H9 (cell line): ENCODE results near the gene RNF186. TPM values are rescaled to one million over a fixed set of nuclear protein-coding genes. Genes with fewer than 3 reads are reported as not detected.

Experiments
- DNase-seq: peaks from one replicate; pipeline ENCODE4 v3.0.0-alpha.2; 2017
- H2AFZ ChIP-seq: one replicate; pipeline ENCODE4 v1.6.1; 2013; ENCODE audit warnings: mild to moderate bottlenecking, low read length, control low read depth, moderate library complexity
- H2AK5ac ChIP-seq: 2 replicates; pipeline ENCODE4 v1.6.1; 2013; ENCODE audit warnings: low read length, control low read depth, mixed read lengths; ENCODE audit not compliant: insufficient read length
- H2BK120ac ChIP-seq: one replicate; pipeline ENCODE4 v1.6.1; 2013; ENCODE audit warnings: low read depth, mild to moderate bottlenecking, low read length, control low read depth, inconsistent platforms; ENCODE audit not compliant: poor library complexity, severe bottlenecking
- H2BK12ac ChIP-seq: 2 replicates; pipeline ENCODE4 v1.6.1; 2013; ENCODE audit warnings: low read length, control low read depth, mixed read lengths, low read depth; ENCODE audit not compliant: insufficient read length
- H2BK15ac ChIP-seq: 2 replicates; pipeline ENCODE4 v1.6.1; 2013; ENCODE audit warnings: low read depth, low read length, control low read depth
- H2BK20ac ChIP-seq: one replicate; pipeline ENCODE4 v1.6.1; 2013; ENCODE audit warnings: low read depth, mild to moderate bottlenecking, low read length, control low read depth, inconsistent platforms; ENCODE audit not compliant: poor library complexity, severe bottlenecking
- H2BK5ac ChIP-seq: 2 replicates; pipeline ENCODE4 v1.6.1; 2013; ENCODE audit warnings: low read length, control low read depth, mixed read lengths; ENCODE audit not compliant: insufficient read length
- H3K14ac ChIP-seq: 2 replicates; pipeline ENCODE4 v1.6.1; 2013; ENCODE audit warnings: low read length, control low read depth; ENCODE audit not compliant: insufficient read depth
- H3K18ac ChIP-seq: 2 replicates; pipeline ENCODE4 v1.6.1; 2013; ENCODE audit warnings: low read depth, mild to moderate bottlenecking, mixed read lengths, low read length, control low read depth; ENCODE audit not compliant: insufficient read length
- H3K23ac ChIP-seq: 2 replicates; pipeline ENCODE4 v1.6.1; 2013; ENCODE audit warnings: low read length, control low read depth, mixed read lengths, low read depth; ENCODE audit not compliant: insufficient read length
- H3K23me2 ChIP-seq: 2 replicates; pipeline ENCODE4 v1.6.1; 2013; ENCODE audit warnings: low read depth, mild to moderate bottlenecking, mixed read lengths, low read length, control low read depth; ENCODE audit not compliant: insufficient read length, poor library complexity, severe bottlenecking
- H3K27ac ChIP-seq: 2 replicates; pipeline ENCODE4 v1.5.1; 2013; ENCODE audit warnings: low read length, control low read depth, mixed read lengths, low read depth; ENCODE audit not compliant: insufficient read length
- H3K27me3 ChIP-seq: 2 replicates; pipeline ENCODE4 v1.6.1; 2013; ENCODE audit warnings: low read length, control low read depth, inconsistent platforms; ENCODE audit not compliant: insufficient read depth
- H3K4ac ChIP-seq: 2 replicates; pipeline ENCODE4 v1.6.1; 2013; ENCODE audit warnings: low read depth, mild to moderate bottlenecking, control low read depth, inconsistent platforms, low read length, moderate library complexity
- H3K4me1 ChIP-seq: 2 replicates; pipeline ENCODE4 v1.6.1; 2013; ENCODE audit warnings: low read length, control low read depth, inconsistent platforms; ENCODE audit not compliant: insufficient read depth
- H3K4me2 ChIP-seq: 2 replicates; pipeline ENCODE4 v1.6.1; 2013; ENCODE audit warnings: low read length, control low read depth, mixed read lengths; ENCODE audit not compliant: insufficient read length, insufficient read depth
- H3K56ac ChIP-seq: 2 replicates; pipeline ENCODE4 v1.6.1; 2013; ENCODE audit warnings: low read depth, mild to moderate bottlenecking, mixed read lengths, low read length, control low read depth; ENCODE audit not compliant: insufficient read length
- H3K79me1 ChIP-seq: 2 replicates; pipeline ENCODE4 v1.6.1; 2013; ENCODE audit warnings: low read depth, mild to moderate bottlenecking, moderate library complexity, low read length, control low read depth, inconsistent platforms; ENCODE audit not compliant: insufficient read depth, poor library complexity, severe bottlenecking
- H3K79me2 ChIP-seq: 2 replicates; pipeline ENCODE4 v1.6.1; 2013; ENCODE audit warnings: low read length, control low read depth, inconsistent platforms; ENCODE audit not compliant: insufficient read depth
- H3K9ac ChIP-seq: 2 replicates; pipeline ENCODE4 v1.6.1; 2013; ENCODE audit warnings: low read length, control low read depth, mixed read lengths; ENCODE audit not compliant: insufficient read length; ENCODE audit errors: extremely low read depth
- H3K9me3 ChIP-seq: one replicate; pipeline ENCODE4 v1.6.1; 2013; ENCODE audit warnings: low read depth, low read length, inconsistent platforms; ENCODE audit not compliant: control insufficient read depth
- H3T11ph ChIP-seq: one replicate; pipeline ENCODE4 v1.6.1; 2013; ENCODE audit warnings: mild to moderate bottlenecking, low read length, control low read depth, inconsistent platforms
- H4K20me1 ChIP-seq: one replicate; pipeline ENCODE4 v1.6.1; 2013; ENCODE audit not compliant: control insufficient read depth, insufficient read length, insufficient read depth
- H4K5ac ChIP-seq: 2 replicates; pipeline ENCODE4 v1.6.1; 2013; ENCODE audit warnings: low read depth, mild to moderate bottlenecking, mixed read lengths, low read length, control low read depth; ENCODE audit not compliant: insufficient read length
- H4K8ac ChIP-seq: replicated peaks from 2 replicates; pipeline ENCODE4 v1.6.1; 2013; ENCODE audit warnings: low read length, control low read depth, mixed read lengths, low read depth; ENCODE audit not compliant: insufficient read length
- H4K91ac ChIP-seq: 2 replicates; pipeline ENCODE4 v1.6.1; 2013; ENCODE audit warnings: low read depth, mild to moderate bottlenecking, moderate library complexity, mixed read lengths, low read length, control low read depth; ENCODE audit not compliant: insufficient read length
- H3K27ac Mint-ChIP-seq, 3 experiments: 2 replicates in 2 of 3; 3 replicates in 1 of 3; pipeline ENCODE4 v1.8.0; 2020 to 2021; ENCODE audit warnings: mixed read lengths in 3 of 3, mild to moderate bottlenecking in 1 of 3, moderate library complexity in 1 of 3
- H3K27me3 Mint-ChIP-seq: 2 replicates; pipeline ENCODE4 v1.8.0; 2021; ENCODE audit warnings: low read depth, mild to moderate bottlenecking, moderate library complexity, mixed read lengths
- H3K36me3 Mint-ChIP-seq, 3 experiments: 2 replicates in 2 of 3; 3 replicates in 1 of 3; pipeline ENCODE4 v1.8.0; 2020 to 2021; ENCODE audit warnings: low read depth in 3 of 3, mixed read lengths in 3 of 3; ENCODE audit not compliant: insufficient read depth in 1 of 3
- H3K4me1 Mint-ChIP-seq, 2 experiments: 2 replicates each; pipeline ENCODE4 v1.8.0; 2020; ENCODE audit warnings: mixed read lengths in 2 of 2
- H3K4me3 Mint-ChIP-seq, 2 experiments: 2 replicates in 1 of 2; 3 replicates in 1 of 2; pipeline ENCODE4 v1.8.0; 2020 to 2021; ENCODE audit warnings: mild to moderate bottlenecking in 2 of 2, mixed read lengths in 2 of 2, moderate library complexity in 1 of 2
- H3K9me3 Mint-ChIP-seq, 2 experiments: 2 replicates in 1 of 2; 3 replicates in 1 of 2; pipeline ENCODE4 v1.8.0; 2020; ENCODE audit warnings: mild to moderate bottlenecking in 2 of 2, mixed read lengths in 2 of 2, moderate library complexity in 1 of 2
- WGBS: extraction: QIAGEN DNeasy Blood & Tissue Kit; methylation state at CpG from one replicate; pipeline ENCODE4 v1.1.7; 2013; ENCODE audit warnings: missing lambda C conversion rate, low lambda C conversion rate, mixed read lengths; ENCODE audit not compliant: insufficient read length; ENCODE audit errors: extremely low coverage; 5-methylcytosine and 5-hydroxymethylcytosine counted together
- total RNA-seq: library from RNA; stranded (reverse); gene quantifications from 2 replicates; pipeline ENCODE4 v1.2.1, GENCODE V29; 2021
- TF ChIP-seq, protein P1 (sequence below): fragments of 200-600 bp; sonication (generic); conservative IDR thresholded peaks from 3 replicates; pipeline ENCODE4 v1.8.0; 2021; ENCODE audit warnings: antibody characterized with exemption, mild to moderate bottlenecking

The RNF186 gene
- total RNA-seq, 1 experiment from 2014 or later, result not detected

- H3K79me1 ChIP-seq, result no peaks in the 10 kb centered on the region
- WGBS, result no CpG with 5 or more reads among the region's 3 CpGs
- no peak overlapping the region for H2AFZ ChIP-seq
- no peak overlapping the region for H2BK5ac ChIP-seq
- H3K4me2 ChIP-seq, result no peak overlapping the region
- Mint-ChIP-seq H3K4me1 (peaks cover 0 to 11% of the 10 kb centered on the region in 2 experiments; a peak in 2 of 4 replicates), H3K4me3 (no peak overlapping the region), H3K9me3 (no peaks in the 10 kb centered on the region), H3K36me3 (no peaks in the 10 kb centered on the region), H3K27me3 (peaks cover 8% of the 10 kb centered on the region), H3K27ac (no peak overlapping the region)
- no peak overlapping the region for H3K56ac ChIP-seq
- H3K27me3 ChIP-seq, result no peaks in the 10 kb centered on the region
- H3K79me2 ChIP-seq, result no peaks in the 10 kb centered on the region
- H3K23me2 ChIP-seq, result no peaks in the 10 kb centered on the region
- H2AK5ac ChIP-seq, result no peak overlapping the region
- H3K14ac ChIP-seq, result no peak overlapping the region
- H2BK20ac ChIP-seq, result no peak overlapping the region
- H4K91ac ChIP-seq, result no peak overlapping the region
- no peak overlapping the region for H3K9ac ChIP-seq
- H2BK15ac ChIP-seq, result no peak overlapping the region
- TF ChIP-seq, protein P1, sequence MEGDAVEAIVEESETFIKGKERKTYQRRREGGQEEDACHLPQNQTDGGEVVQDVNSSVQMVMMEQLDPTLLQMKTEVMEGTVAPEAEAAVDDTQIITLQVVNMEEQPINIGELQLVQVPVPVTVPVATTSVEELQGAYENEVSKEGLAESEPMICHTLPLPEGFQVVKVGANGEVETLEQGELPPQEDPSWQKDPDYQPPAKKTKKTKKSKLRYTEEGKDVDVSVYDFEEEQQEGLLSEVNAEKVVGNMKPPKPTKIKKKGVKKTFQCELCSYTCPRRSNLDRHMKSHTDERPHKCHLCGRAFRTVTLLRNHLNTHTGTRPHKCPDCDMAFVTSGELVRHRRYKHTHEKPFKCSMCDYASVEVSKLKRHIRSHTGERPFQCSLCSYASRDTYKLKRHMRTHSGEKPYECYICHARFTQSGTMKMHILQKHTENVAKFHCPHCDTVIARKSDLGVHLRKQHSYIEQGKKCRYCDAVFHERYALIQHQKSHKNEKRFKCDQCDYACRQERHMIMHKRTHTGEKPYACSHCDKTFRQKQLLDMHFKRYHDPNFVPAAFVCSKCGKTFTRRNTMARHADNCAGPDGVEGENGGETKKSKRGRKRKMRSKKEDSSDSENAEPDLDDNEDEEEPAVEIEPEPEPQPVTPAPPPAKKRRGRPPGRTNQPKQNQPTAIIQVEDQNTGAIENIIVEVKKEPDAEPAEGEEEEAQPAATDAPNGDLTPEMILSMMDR, result no peak
- H3K9me3 ChIP-seq, result no peaks in the 10 kb centered on the region
- DNase-seq, result no peak
- no peaks in the 10 kb centered on the region for H4K20me1 ChIP-seq
- no peak overlapping the region for H3K27ac ChIP-seq
- no peak overlapping the region for H4K8ac ChIP-seq
- no peak overlapping the region for H3T11ph ChIP-seq
- no peak overlapping the region for H2BK120ac ChIP-seq
- H3K23ac ChIP-seq, result no peak overlapping the region
- H3K4ac ChIP-seq, result no peak overlapping the region
- H4K5ac ChIP-seq, result no peak overlapping the region
- H3K4me1 ChIP-seq, result no peaks in the 10 kb centered on the region
- H3K18ac ChIP-seq, result no peak overlapping the region
- no peak overlapping the region for H2BK12ac ChIP-seq
These were observed 31.3 kb upstream of the RNF186 start for GRCh38 chr1:19846338-19846737.
